ENCODE data around the gene SCYGR5. TPM values are rescaled to one million over a fixed set of nuclear protein-coding genes. Genes with fewer than 3 reads are reported as not detected.
A peak's percentile ranks its signal among the peaks of the same experiment; 100 is the strongest.
"Not testable (repeated sequence)": the region's sequence is repeated elsewhere in the genome, so short reads cannot be mapped to it uniquely, and the experiment has no call there.

The SCYGR5 gene
- polyA plus RNA-seq (2011; rRNA removed) (not detected in 2 replicates), polyA minus RNA-seq (2011; rRNA and poly(A)+ RNA removed) (not detected in 2 replicates)

- CTCF ChIA-PET, result interaction anchor here (0.6 kb wide), 1 partner anchor 1133 kb away, joined by 3 read pairs; no protein-coding TSS in a partner anchor
- DNase-seq (ENCODE audit: low read depth, low spot score), result not testable (repeated sequence)
Measured at GRCh38 chr2:227666631-227667170, at the start of gene SCYGR5. TSS of gene SCYGR5 (plus strand) at chr2:227666804. CDS start at chr2:227666804, 0 bp downstream.

GRCh38 chr2:227617316-227618230 is 49.0 kb upstream of the SCYGR5 start, which contains the start of gene SCYGR4:
TSS of gene SCYGR4 (plus strand) at chr2:227617498. CDS start at chr2:227617498, 0 bp downstream.
- TF ChIP-seq CTCF (IDR thresholded peaks at IDR 0.05; ENCODE audit: low read depth, low read length), result no peak
- ChIA-PET CTCF (no interaction called here), POLR2A (no interaction called here)
- H3K9me3 ChIP-seq (ENCODE audit: control insufficient read depth, insufficient read depth, low read length), result peaks cover 2% of the 10 kb centered on the region
- H3K27ac ChIP-seq (ENCODE audit: low read depth, low read length), result no peak within 1 kb of the TSS
- no peaks in the 10 kb centered on the region for H3K27me3 ChIP-seq (ENCODE audit: control insufficient read depth, insufficient read depth, low read length)
- H3K4me3 ChIP-seq (ENCODE audit: low read depth, low read length), result no peak within 1 kb of the TSS
- DNase-seq (ENCODE audit: low read depth, low spot score), result no peak

More at GRCh38 chr2:227666631-227667170, at the start of gene SCYGR5:
- H3K4me3 ChIP-seq (ENCODE audit: low read depth, low read length); H3K27ac ChIP-seq (ENCODE audit: low read depth, low read length); POLR2A ChIA-PET; H3K27me3 ChIP-seq (ENCODE audit: control insufficient read depth, insufficient read depth, low read length); H3K9me3 ChIP-seq (ENCODE audit: control insufficient read depth, insufficient read depth, low read length): not testable (repeated sequence)

- no peak for TF ChIP-seq CTCF (IDR thresholded peaks at IDR 0.05; ENCODE audit: low read depth, low read length)
- peaks cover 2% of the 10 kb centered on the region; the same call in 1 of the 2 replicates for H3K9me3 ChIP-seq (ENCODE audit: control insufficient read depth, insufficient read depth, low read length)
- ChIA-PET CTCF (interaction anchor here (1.2 to 1.7 kb wide), 2 partner anchors 35 to 143 kb away, joined by 5 to 9 read pairs; no protein-coding TSS in a partner anchor), POLR2A (no interaction called here)
- peak; percentile 16 for DNase-seq (ENCODE audit: low read depth, low spot score)
- no peak overlapping the region for H3K27ac ChIP-seq (ENCODE audit: low read depth, low read length)
- H3K4me3 ChIP-seq (ENCODE audit: low read depth, low read length), result no peak overlapping the region
- H3K27me3 ChIP-seq (ENCODE audit: control insufficient read depth, insufficient read depth, low read length), result no peaks in the 10 kb centered on the region
Measured at GRCh38 chr2:227623226-227623625, 43.4 kb upstream of the SCYGR5 start.

- H3K27me3 ChIP-seq (ENCODE audit: control insufficient read depth, insufficient read depth, low read length), result no peaks in the 10 kb centered on the region
- H3K9me3 ChIP-seq (ENCODE audit: control insufficient read depth, insufficient read depth, low read length), result peaks cover 2% of the 10 kb centered on the region; the same call in 1 of the 2 replicates
- no peak for TF ChIP-seq CTCF (IDR thresholded peaks at IDR 0.05; ENCODE audit: low read depth, low read length)
- no peak overlapping the region for H3K4me3 ChIP-seq (ENCODE audit: low read depth, low read length)
- POLR2A ChIA-PET, result no interaction called here
- H3K27ac ChIP-seq (ENCODE audit: low read depth, low read length), result no peak overlapping the region
- CTCF ChIA-PET, result interaction anchor here (1.0 kb wide), 1 partner anchor 33 kb away, joined by 3 read pairs; no protein-coding TSS in a partner anchor
- DNase-seq (ENCODE audit: low read depth, low spot score), result no peak
Measured at GRCh38 chr2:227625420-227625819, 41.2 kb upstream of the SCYGR5 start.

GRCh38 chr2:227626580-227627151 is 39.9 kb upstream of the SCYGR5 start:
- ChIA-PET CTCF (interaction anchor here (1.5 kb wide), 1 partner anchor 264 kb away, joined by 3 read pairs; no protein-coding TSS in a partner anchor), POLR2A (no interaction called here)
- Histone ChIP-seq H3K27me3 (ENCODE audit: control insufficient read depth, insufficient read depth, low read length) (no peaks in the 10 kb centered on the region), H3K4me3 (ENCODE audit: low read depth, low read length) (no peak overlapping the region), H3K9me3 (ENCODE audit: control insufficient read depth, insufficient read depth, low read length) (peaks cover 2% of the 10 kb centered on the region; the same call in 1 of the 2 replicates), H3K27ac (ENCODE audit: low read depth, low read length) (no peak overlapping the region)
- no peak for TF ChIP-seq CTCF (IDR thresholded peaks at IDR 0.05; ENCODE audit: low read depth, low read length)
- DNase-seq (ENCODE audit: low read depth, low spot score), result no peak

Measured in AG04450 (cell line).